ENCODE measurements around the gene CACNA1F.

The CACNA1F gene

DNA sequence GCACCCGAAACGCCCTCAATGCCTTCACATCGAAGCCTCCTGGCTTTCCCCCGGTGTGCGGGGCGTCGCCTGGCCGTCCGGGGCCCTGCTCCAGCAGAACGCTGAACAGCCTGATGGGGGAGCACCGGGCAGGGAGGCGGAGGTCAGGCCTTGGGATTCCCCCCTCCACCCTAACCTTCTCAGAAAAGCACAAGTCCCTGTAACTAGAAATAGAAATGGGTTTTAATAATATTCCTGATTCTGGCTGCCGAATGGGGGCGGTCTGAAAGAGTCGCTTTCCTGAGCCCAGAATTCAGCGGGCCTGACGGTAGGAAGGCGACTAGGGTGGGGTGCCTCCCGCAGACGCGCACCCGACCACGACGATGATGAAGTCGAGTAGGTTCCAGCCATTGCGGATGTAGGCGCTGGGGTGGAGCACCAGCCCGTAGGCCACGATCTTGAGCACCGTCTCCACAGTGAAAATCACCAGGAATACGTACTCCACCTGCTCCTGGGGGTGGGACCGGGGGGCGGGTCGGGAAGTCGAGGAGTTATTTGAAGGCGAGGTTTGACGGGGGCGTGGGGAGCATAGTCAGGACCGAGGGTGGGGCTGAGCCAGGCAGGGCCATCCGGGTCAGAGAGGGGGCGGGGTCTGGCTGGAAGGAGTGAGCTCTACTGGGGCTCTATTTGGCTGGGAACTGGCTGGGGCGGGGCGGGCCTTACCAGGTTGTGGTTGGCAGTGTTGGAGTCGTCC lies 2.5 kb downstream of the CACNA1F start:
- Mint-ChIP-seq H3K4me1 (ENCODE audit: low read depth) (peaks cover 24% of the 10 kb centered on the region), H3K27me3 (peaks cover 13% of the 10 kb centered on the region), H3K9me3 (no peaks in the 10 kb centered on the region), H3K4me3 (peak overlapping the region; percentile 72), H3K36me3 (ENCODE audit: low read depth) (peaks cover 6% of the 10 kb centered on the region), H3K27ac (peak overlapping the region; percentile 87)
- intact Hi-C loops (cut with micrococcal nuclease) = loop anchor here (2.0 kb wide), 1 partner anchor 38 kb away; the partner anchor contains the start of gene PPP1R3F

DNA sequence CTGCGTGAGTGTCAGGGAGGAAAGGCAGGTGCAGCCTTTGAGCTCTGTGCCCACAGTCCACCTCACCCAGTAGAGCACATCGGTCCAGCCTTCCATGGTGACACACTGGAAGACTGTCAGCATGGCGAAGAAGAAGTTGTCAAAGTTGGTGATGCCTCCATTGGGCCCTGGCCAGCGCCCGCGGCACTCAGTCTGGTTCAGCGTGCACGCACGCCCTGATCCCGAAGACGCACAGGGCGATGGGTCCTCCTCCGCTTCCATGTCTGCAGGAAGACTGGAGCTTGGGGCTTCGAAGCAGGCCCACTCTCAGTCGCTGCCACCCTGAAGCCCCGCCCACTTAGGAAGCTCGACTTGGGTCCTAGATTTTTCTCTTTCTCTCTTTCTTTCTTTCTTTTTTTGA lies 5.0 kb downstream of the CACNA1F start:
- intact Hi-C loops (cut with micrococcal nuclease) = no loop called here
- Mint-ChIP-seq H3K36me3 (ENCODE audit: low read depth) (no peaks in the 10 kb centered on the region), H3K9me3 (no peaks in the 10 kb centered on the region), H3K27ac (no peak overlapping the region), H3K4me1 (ENCODE audit: low read depth) (peaks cover 24% of the 10 kb centered on the region), H3K4me3 (no peak overlapping the region), H3K27me3 (peaks cover 23% of the 10 kb centered on the region)

DNA sequence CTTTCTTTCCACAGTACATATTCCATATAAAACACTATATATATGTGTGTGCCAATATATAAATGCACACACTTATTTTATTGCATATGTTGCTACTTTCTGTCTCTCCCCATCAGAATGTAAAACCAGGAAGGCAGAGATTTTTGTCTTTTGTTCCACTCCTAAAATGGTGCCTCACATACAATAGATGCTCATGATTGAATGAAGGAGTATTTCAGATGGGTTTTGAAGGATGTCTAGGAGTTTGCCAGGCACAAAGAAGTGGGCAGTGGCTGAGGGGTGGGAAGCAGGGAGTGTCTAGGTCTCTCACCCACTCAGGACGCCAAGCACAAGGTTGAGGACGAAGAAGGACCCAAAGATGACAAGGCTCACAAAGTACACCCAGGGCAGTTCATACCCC lies 5.4 kb downstream of the CACNA1F start:
- intact Hi-C loops (cut with micrococcal nuclease) = no loop called here
- no peak overlapping the region for H3K27ac Mint-ChIP-seq
- no peaks in the 10 kb centered on the region for H3K36me3 Mint-ChIP-seq (ENCODE audit: low read depth)
- no peak overlapping the region for H3K4me3 Mint-ChIP-seq
- H3K9me3 Mint-ChIP-seq = no peaks in the 10 kb centered on the region
- H3K27me3 Mint-ChIP-seq = peaks cover 24% of the 10 kb centered on the region
- H3K4me1 Mint-ChIP-seq (ENCODE audit: low read depth) = peaks cover 24% of the 10 kb centered on the region

DNA sequence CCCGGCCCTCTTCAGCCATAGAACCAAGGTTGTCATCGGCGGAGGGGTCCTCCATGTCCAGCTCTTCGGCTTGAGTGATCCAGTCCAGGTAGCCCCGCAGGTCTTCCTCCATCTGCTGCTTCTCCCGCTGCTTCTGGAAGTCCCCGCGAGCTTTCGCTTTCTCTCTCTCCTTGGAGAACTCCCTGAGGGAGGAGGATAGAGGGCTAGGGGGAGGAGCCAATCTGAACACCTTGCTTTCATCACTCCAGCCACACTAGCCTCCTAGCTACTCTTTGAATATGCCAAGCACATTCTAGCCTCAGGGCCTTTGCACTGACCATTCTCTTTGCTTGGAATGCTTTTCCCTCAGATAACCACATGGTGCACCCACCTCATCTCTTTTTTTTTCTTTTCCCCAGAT lies 6.2 kb downstream of the CACNA1F start:
- H3K27me3 Mint-ChIP-seq = peaks cover 24% of the 10 kb centered on the region
- no peak overlapping the region for H3K4me3 Mint-ChIP-seq
- intact Hi-C loops (cut with micrococcal nuclease) = no loop called here
- H3K36me3 Mint-ChIP-seq (ENCODE audit: low read depth) = no peaks in the 10 kb centered on the region
- H3K9me3 Mint-ChIP-seq = no peaks in the 10 kb centered on the region
- peaks cover 22% of the 10 kb centered on the region for H3K4me1 Mint-ChIP-seq (ENCODE audit: low read depth)
- H3K27ac Mint-ChIP-seq = no peak overlapping the region

DNA sequence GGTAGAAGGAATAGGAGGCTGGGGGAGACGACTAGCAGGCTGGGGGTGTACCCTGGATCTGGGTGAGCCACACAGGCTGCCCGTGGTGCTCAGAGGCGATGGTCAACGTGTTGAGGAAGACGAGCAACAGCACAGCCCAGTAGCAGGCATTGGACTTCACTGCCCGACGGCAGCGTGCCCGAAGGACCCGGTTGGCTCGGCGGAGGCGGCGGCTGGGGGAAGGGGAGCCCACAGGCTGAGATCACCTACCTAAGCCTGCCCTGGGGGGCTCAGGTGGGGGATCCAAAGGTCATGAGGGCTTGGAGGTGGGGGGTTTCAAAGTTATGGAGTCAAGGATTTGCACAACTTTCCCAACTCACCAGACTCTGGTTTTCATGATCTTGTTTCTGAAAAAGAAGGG lies 7.3 kb downstream of the CACNA1F start:
- H3K27me3 Mint-ChIP-seq = peaks cover 28% of the 10 kb centered on the region
- H3K36me3 Mint-ChIP-seq (ENCODE audit: low read depth) = no peaks in the 10 kb centered on the region
- intact Hi-C loops (cut with micrococcal nuclease) = no loop called here
- H3K9me3 Mint-ChIP-seq = no peaks in the 10 kb centered on the region
- no peak overlapping the region for H3K4me3 Mint-ChIP-seq
- no peak overlapping the region for H3K27ac Mint-ChIP-seq
- peaks cover 12% of the 10 kb centered on the region for H3K4me1 Mint-ChIP-seq (ENCODE audit: low read depth)

DNA sequence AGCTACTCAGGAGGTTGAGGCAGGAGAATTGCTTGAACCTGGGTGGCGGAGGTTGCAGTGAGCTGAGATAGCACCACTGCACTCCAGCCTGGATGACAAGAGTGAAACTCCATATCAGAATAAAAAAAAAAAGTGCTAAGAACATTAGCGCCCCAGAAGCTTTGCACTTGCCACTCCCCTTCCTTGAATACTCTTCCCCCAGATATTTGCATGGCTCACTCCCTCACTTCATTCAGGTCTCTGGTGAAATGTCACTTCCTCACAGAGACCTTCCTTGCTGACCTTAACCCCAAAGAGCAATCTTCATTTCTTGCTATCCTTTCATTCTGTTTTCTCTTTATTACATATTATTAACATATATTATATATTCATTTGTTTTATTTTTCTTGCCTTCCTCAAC lies 11.3 kb downstream of the CACNA1F start:
- H3K4me1 Mint-ChIP-seq (ENCODE audit: low read depth) = peaks cover 8% of the 10 kb centered on the region
- no peaks in the 10 kb centered on the region for H3K36me3 Mint-ChIP-seq (ENCODE audit: low read depth)
- H3K27me3 Mint-ChIP-seq = peaks cover 24% of the 10 kb centered on the region
- no peaks in the 10 kb centered on the region for H3K9me3 Mint-ChIP-seq
- intact Hi-C loops (cut with micrococcal nuclease) = no loop called here
- no peak overlapping the region for H3K4me3 Mint-ChIP-seq
- H3K27ac Mint-ChIP-seq = no peak overlapping the region

DNA sequence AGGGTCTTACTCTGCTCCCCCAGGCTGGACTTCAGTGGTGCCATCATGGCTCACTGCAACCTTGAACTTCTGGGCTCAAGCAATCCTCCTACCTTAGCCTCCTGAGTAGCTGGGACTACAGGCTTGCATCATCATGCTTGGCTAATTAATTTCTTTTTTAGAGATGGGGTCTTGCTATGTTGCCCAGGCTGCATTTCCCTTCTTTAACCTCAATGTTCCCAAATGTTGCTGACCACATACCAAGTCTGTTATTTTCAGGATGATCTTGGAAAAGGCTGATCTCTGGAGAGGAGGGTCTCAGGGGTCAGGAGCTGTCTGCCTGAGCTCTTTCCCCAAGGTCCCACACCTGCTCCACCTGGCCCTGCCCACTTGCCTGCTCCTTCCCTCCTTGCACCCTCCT lies 13.0 kb downstream of the CACNA1F start:
- intact Hi-C loops (cut with micrococcal nuclease) = no loop called here
- Mint-ChIP-seq H3K9me3 (no peaks in the 10 kb centered on the region), H3K36me3 (ENCODE audit: low read depth) (no peaks in the 10 kb centered on the region), H3K4me1 (ENCODE audit: low read depth) (peaks cover 8% of the 10 kb centered on the region), H3K4me3 (no peak overlapping the region), H3K27me3 (peaks cover 12% of the 10 kb centered on the region), H3K27ac (no peak overlapping the region)

DNA sequence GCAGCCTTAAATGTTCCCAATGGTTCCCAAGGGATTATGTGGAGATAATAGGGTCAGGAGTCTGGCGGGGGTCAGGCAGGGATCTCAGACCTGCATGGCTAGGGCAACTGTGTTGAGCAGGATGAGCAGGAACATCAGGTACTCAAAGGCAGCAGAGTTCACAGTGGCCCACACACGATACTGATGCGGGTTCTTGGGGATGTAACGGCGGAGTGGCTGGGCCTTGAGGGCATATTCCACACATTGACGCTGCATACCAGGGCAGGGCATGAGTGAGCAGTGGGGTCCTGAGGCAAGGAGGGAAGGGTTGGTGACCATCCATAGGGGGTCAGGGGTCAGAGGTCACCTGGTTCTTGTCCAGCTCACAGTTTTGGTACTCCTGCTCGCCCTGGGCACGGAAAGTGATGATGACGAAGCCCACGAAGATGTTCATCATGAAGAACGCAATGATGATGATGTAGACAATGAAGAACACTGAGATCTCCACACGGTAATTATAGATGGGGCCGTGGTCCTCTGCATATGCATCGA lies 18.1 kb downstream of the CACNA1F start:
- H3K27ac Mint-ChIP-seq = no peak overlapping the region

DNA sequence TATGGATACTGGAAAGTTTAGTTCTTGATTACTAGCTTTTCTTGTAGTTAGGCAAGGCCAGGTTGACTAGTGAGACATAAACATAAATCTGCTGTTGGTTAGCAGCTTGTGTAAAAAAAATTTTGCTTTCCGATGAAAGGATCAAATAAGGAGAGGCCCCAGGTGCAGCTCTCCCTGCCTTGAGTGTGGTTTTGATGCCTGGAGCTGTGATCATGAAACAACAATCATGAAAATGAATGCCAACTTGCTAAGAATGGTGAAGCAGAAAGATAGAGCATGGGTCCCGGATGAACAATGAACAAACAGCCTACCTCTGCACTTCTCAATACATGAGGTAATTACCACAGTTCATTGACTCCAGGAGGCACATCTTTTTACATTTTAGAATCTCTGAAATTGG lies 18.7 kb downstream of the CACNA1F start:
- no peaks in the 10 kb centered on the region for H3K36me3 Mint-ChIP-seq (ENCODE audit: low read depth)
- no peak overlapping the region for H3K27ac Mint-ChIP-seq
- H3K9me3 Mint-ChIP-seq = no peaks in the 10 kb centered on the region
- H3K27me3 Mint-ChIP-seq = peaks cover 3% of the 10 kb centered on the region
- H3K4me3 Mint-ChIP-seq = no peak overlapping the region
- intact Hi-C loops (cut with micrococcal nuclease) = no loop called here
- peaks cover 3% of the 10 kb centered on the region for H3K4me1 Mint-ChIP-seq (ENCODE audit: low read depth)

More for the DNA sequence above, 18.1 kb downstream of the CACNA1F start:
- peaks cover 8% of the 10 kb centered on the region for H3K4me1 Mint-ChIP-seq (ENCODE audit: low read depth)
- no peak overlapping the region for H3K4me3 Mint-ChIP-seq
- no peaks in the 10 kb centered on the region for H3K36me3 Mint-ChIP-seq (ENCODE audit: low read depth)
- H3K27me3 Mint-ChIP-seq = peaks cover 3% of the 10 kb centered on the region
- intact Hi-C loops (cut with micrococcal nuclease) = no loop called here
- H3K9me3 Mint-ChIP-seq = no peaks in the 10 kb centered on the region

DNA sequence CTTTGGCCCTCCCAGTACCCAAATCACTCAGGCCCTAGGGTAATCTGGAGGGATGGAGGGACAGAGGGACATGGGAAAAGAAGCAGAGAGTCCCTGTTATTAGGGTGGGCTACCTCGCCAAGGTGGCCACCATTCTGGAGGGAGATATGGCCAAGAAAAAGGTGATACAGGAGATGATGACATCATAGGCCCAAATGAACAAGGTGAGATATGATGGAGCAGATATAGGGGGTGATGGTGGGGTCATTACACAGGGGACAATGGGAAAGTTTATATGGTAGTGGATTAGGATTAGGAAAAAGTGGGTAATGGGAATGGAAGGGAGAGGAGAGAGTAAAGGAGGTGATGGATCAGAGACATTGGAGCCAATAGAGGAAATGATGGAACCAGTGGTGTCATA lies 20.3 kb downstream of the CACNA1F start:
- H3K4me3 Mint-ChIP-seq = no peak overlapping the region
- H3K4me1 Mint-ChIP-seq (ENCODE audit: low read depth) = no peaks in the 10 kb centered on the region
- H3K27me3 Mint-ChIP-seq = peaks cover 3% of the 10 kb centered on the region
- intact Hi-C loops (cut with micrococcal nuclease) = no loop called here
- no peak overlapping the region for H3K27ac Mint-ChIP-seq
- no peaks in the 10 kb centered on the region for H3K36me3 Mint-ChIP-seq (ENCODE audit: low read depth)
- no peaks in the 10 kb centered on the region for H3K9me3 Mint-ChIP-seq

DNA sequence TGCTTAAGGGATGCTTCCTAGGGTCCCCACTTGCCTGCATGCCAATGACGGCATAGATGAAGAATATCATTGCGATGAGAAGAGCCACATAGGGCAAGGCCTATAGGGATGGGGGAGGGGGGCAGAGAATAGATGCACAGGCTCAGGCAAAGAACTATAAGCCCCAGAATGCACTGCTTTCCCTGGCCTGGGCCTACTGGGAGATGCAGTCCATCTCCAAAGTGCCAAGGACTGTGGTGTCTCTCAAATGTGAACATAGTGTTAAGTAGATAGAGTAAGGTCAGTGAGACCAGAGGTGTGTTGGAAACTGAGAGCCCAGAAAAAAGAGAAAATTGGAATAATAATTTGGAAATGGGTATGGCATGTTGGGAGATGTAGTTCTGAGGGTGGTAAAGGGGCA lies 20.9 kb downstream of the CACNA1F start:
- Mint-ChIP-seq H3K27ac (no peak overlapping the region), H3K36me3 (ENCODE audit: low read depth) (no peaks in the 10 kb centered on the region), H3K27me3 (peaks cover 3% of the 10 kb centered on the region), H3K4me3 (no peak overlapping the region), H3K9me3 (no peaks in the 10 kb centered on the region), H3K4me1 (ENCODE audit: low read depth) (no peaks in the 10 kb centered on the region)
- intact Hi-C loops (cut with micrococcal nuclease) = no loop called here

DNA sequence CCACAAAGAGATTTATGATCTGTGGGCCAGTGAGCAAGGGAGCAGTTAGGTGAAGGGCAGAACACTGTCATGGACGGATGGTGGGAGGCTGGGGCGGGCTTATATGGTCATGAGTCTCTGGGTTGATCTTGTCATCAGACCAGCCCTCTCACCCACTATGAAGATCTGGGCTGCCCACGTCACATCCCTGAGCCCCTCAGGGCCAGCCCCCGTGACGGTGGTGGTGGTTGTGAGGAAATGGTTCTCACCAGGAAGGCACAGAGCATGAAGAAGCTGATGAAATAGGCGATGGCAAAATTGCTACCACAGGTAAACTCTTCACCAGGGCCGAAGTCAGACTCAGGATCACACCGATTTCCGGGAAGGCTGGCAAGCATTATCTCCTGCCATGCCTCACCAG lies 22.1 kb downstream of the CACNA1F start:
- no peaks in the 10 kb centered on the region for H3K4me1 Mint-ChIP-seq (ENCODE audit: low read depth)
- H3K9me3 Mint-ChIP-seq = no peaks in the 10 kb centered on the region

DNA sequence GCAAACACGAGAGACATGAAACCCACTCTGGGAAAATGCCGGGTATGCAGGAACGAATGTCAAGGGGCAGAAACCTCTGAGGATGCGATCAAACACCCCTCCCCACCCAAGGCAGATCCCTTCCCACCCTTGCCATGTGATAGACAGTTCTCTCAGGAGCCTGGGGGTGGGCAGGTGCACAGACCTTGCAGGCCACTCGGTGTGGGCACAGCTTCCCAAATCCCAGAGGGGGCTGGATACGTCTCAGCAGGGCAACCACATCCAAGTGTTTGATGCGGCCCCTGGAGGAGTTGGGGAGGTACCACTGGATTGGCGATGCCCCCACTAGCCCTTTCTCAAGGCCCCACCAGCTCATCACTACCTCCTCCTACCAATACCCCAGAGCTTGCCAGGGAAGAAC lies 22.7 kb downstream of the CACNA1F start:
- intact Hi-C loops (cut with micrococcal nuclease) = no loop called here
- Mint-ChIP-seq H3K36me3 (ENCODE audit: low read depth) (no peaks in the 10 kb centered on the region), H3K27me3 (peaks cover 3% of the 10 kb centered on the region), H3K4me1 (ENCODE audit: low read depth) (no peaks in the 10 kb centered on the region), H3K9me3 (no peaks in the 10 kb centered on the region), H3K4me3 (no peak overlapping the region), H3K27ac (no peak overlapping the region)

More for the DNA sequence above, 22.1 kb downstream of the CACNA1F start:
- Mint-ChIP-seq H3K36me3 (ENCODE audit: low read depth) (no peaks in the 10 kb centered on the region), H3K27me3 (peaks cover 3% of the 10 kb centered on the region), H3K4me3 (no peak overlapping the region), H3K27ac (no peak overlapping the region)
- intact Hi-C loops (cut with micrococcal nuclease) = no loop called here

DNA sequence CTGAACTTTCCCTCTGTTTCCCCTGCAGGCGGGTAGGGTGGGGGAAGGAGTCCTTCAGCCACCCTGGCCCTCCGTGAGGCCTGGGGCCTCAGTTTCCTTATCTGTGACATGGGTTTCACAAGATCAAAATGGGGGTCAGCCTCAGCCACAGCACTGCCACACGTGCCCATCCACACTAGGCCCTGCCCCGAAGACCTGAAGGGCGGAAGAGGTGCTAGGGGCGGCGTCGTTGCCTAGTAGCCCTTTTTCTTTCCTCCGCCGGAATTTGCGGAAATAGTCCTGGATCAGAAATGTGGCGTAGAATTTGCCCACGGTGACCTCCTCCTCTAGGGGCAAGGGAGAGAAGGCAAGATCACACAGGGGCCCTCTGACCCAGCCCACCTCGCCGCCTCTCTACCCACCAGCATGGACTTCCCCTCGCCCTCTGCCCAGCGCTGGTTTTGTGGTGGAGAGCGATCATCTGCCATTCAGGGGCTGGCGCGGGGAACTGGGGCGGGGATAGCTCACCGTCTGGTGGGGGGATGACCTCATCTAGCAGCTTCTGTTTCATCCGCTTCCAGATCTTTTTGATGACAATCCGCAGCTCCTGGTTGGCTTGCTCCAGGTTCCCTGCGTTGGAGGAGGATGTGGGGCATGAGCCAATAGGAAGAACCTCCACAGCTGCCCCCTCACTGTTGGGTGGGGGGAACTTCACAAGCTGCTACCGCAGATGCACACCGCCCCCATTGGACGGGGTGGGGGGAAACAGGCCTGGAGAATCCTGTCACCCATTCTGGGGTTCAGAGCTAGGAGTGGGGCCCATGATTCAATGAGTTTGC lies 23.5 kb downstream of the CACNA1F start:
- no peaks in the 10 kb centered on the region for H3K4me1 Mint-ChIP-seq (ENCODE audit: low read depth)

More for the DNA sequence above, 23.5 kb downstream of the CACNA1F start:
- H3K27ac Mint-ChIP-seq = no peak overlapping the region
- no peaks in the 10 kb centered on the region for H3K9me3 Mint-ChIP-seq
- no peaks in the 10 kb centered on the region for H3K36me3 Mint-ChIP-seq (ENCODE audit: low read depth)
- peaks cover 3% of the 10 kb centered on the region for H3K27me3 Mint-ChIP-seq
- intact Hi-C loops (cut with micrococcal nuclease) = no loop called here
- peak overlapping the region; percentile 11 for H3K4me3 Mint-ChIP-seq

Measured in dendritic cell treated with granulocyte-macrophage colony-stimulating factor and Interleukin-4, amounts not matched to agents 40 ng/mL and 50 ng/mL, for 4 days (primary cell).